Measurements from ENCODE around the gene SH3BP2.

- TF ChIP-seq ZNF8 (CRISPR knock-in tag; IDR thresholded peaks at IDR 0.05) (no peak), TSHZ2 (CRISPR knock-in tag; IDR thresholded peaks at IDR 0.05) (no peak), SNAI2 (CRISPR knock-in tag; IDR thresholded peaks at IDR 0.05) (no peak), PATZ1 (CRISPR knock-in tag; IDR thresholded peaks at IDR 0.05; ENCODE audit: borderline replicate concordance) (no peak), ZNF70 (CRISPR knock-in tag; IDR thresholded peaks at IDR 0.05) (no peak), ZC3H10 (CRISPR knock-in tag; IDR thresholded peaks at IDR 0.05) (no peak), CREB5 (CRISPR knock-in tag; IDR thresholded peaks at IDR 0.05; ENCODE audit: low read depth) (no peak), RARB (CRISPR knock-in tag; IDR thresholded peaks at IDR 0.05) (no peak), ZNF565 (CRISPR knock-in tag; conservative IDR thresholded peaks at IDR 0.05; ENCODE audit: low read depth) (no peak), ESRRG (CRISPR knock-in tag; IDR thresholded peaks at IDR 0.05) (no peak), TCF4 (CRISPR knock-in tag; IDR thresholded peaks at IDR 0.05; ENCODE audit: borderline replicate concordance) (no peak), ZFP3 (CRISPR knock-in tag; IDR thresholded peaks at IDR 0.05) (no peak)
Observed at GRCh38 chr4:2818351-2818939, 25.6 kb downstream of the SH3BP2 start.

Measured in SK-N-SH treated with all-trans-retinoic acid at 6 μM for 48 hours (cell line).